A673 (cell line): ENCODE data around the gene C16orf74. TPM values are rescaled to one million over a fixed set of nuclear protein-coding genes. Genes with fewer than 3 reads are reported as not detected.

Experiments
- BruUV-seq: library from RNA; stranded (reverse); fragments of 400-500 nt; replicated peaks from 2 replicates; lab custom pipeline; 2021; lab: Mats Ljungman, UMichigan
- CTCF ChIA-PET: fragments of 300-600 bp; sonication (Branson Sonifier 250); formaldehyde crosslinking; loops from one replicate; lab custom pipeline; 2022; ENCODE audit warnings: antibody characterized with exemption; lab: Charles Lee
- POLR2A ChIA-PET: fragments of 300-600 bp; sonication (Branson Sonifier 250); formaldehyde crosslinking; loops from one replicate; lab custom pipeline; 2022; ENCODE audit warnings: antibody characterized with exemption; ENCODE audit not compliant: low non-redundant PET; lab: Charles Lee
- DNase-seq: peaks from one replicate; pipeline ENCODE4 v3.0.0-alpha.2; 2015; ENCODE audit warnings: low spot score
- H3K27ac ChIP-seq: fragments of 200-600 bp; sonication (generic); 2 replicates; pipeline ENCODE4 v1.5.1; 2016; ENCODE audit warnings: mixed run types, low read depth, mild to moderate bottlenecking, mixed read lengths, antibody characterized with exemption, low read length; ENCODE audit not compliant: poor library complexity, severe bottlenecking
- H3K27me3 ChIP-seq: fragments of 200-600 bp; sonication (generic); replicated peaks from 2 replicates; pipeline ENCODE4 v1.6.1; 2017; ENCODE audit warnings: mixed run types, low read depth, mild to moderate bottlenecking, mixed read lengths, antibody characterized with exemption, low read length; ENCODE audit not compliant: insufficient read depth, poor library complexity
- H3K36me3 ChIP-seq: fragments of 200-600 bp; sonication (generic); 2 replicates; pipeline ENCODE4 v1.6.1; 2016; ENCODE audit warnings: mixed run types, mild to moderate bottlenecking, mixed read lengths, antibody characterized with exemption, low read length; ENCODE audit not compliant: insufficient read depth, poor library complexity, severe bottlenecking
- H3K4me1 ChIP-seq: fragments of 200-600 bp; sonication (generic); 2 replicates; pipeline ENCODE4 v1.6.1; 2017; ENCODE audit warnings: mixed run types, mild to moderate bottlenecking, mixed read lengths, antibody characterized with exemption, low read length; ENCODE audit not compliant: insufficient read depth, poor library complexity, severe bottlenecking
- H3K4me3 ChIP-seq: fragments of 200-600 bp; sonication (generic); 2 replicates; pipeline ENCODE4 v1.5.1; 2016; ENCODE audit warnings: low read depth, mixed run types, mild to moderate bottlenecking, mixed read lengths, low read length; ENCODE audit not compliant: poor library complexity, severe bottlenecking
- H3K9me3 ChIP-seq: fragments of 200-600 bp; sonication (generic); 2 replicates; pipeline ENCODE4 v1.6.1; 2016; ENCODE audit warnings: mixed run types, low read depth, mild to moderate bottlenecking, mixed read lengths, antibody characterized with exemption, low read length; ENCODE audit not compliant: poor library complexity, severe bottlenecking
- EZH2 ChIP-seq: fragments of 200-600 bp; sonication (generic); IDR thresholded peaks from 2 replicates; pipeline ENCODE4 v1.6.1; 2017; ENCODE audit warnings: borderline replicate concordance, low read depth, mild to moderate bottlenecking, mixed read lengths, antibody characterized with exemption, low read length; ENCODE audit not compliant: poor library complexity, severe bottlenecking
- intact Hi-C: fragments of 100-400 bp; cut with micrococcal nuclease; formaldehyde crosslinking; loops from one replicate; pipeline ENCODE4 v1.10.0; 2022; ENCODE audit not compliant: unreplicated experiment
- microRNA-seq: library from miRNA; unstranded; fragments of <30 nt; microRNA quantifications from one replicate; pipeline ENCODE4 v1.2.0, GENCODE V29; 2021
- total RNA-seq: library from RNA; stranded (reverse); gene quantifications from 2 replicates; pipeline ENCODE4 v1.2.3, GENCODE V29; 2021
- TF ChIP-seq, protein P1 (sequence below): fragments of 300-800, 200-600 bp; sonication (generic); conservative IDR thresholded peaks from 2 replicates; pipeline ENCODE4 v1.5.1; 2017; ENCODE audit warnings: low read depth, mild to moderate bottlenecking, antibody characterized with exemption, low read length, moderate library complexity, mixed read lengths

C16orf74 gene
- total RNA-seq, 1 experiment from 2014 or later, result 3.8 TPM

DNA sequence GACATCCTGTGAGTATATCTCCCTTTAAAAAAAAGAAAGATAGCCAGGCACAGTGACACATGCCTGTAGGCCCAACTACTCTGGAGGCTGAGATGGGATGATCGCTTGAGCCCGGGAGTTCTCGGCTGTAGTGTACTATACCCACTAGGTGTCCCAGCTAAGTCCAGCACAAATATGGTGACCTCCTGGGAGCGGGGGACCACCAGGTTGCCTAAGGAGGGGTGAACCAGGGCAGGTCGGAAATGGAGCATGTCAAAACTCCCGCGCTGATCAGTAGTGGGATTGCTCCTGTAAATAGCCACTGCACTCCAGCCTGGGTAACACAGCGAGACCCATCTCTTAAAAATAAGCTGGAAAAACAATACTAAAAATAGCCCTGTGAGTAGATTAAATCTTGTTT lies 91.6 kb downstream of the C16orf74 start:
- no peak for DNase-seq

DNA sequence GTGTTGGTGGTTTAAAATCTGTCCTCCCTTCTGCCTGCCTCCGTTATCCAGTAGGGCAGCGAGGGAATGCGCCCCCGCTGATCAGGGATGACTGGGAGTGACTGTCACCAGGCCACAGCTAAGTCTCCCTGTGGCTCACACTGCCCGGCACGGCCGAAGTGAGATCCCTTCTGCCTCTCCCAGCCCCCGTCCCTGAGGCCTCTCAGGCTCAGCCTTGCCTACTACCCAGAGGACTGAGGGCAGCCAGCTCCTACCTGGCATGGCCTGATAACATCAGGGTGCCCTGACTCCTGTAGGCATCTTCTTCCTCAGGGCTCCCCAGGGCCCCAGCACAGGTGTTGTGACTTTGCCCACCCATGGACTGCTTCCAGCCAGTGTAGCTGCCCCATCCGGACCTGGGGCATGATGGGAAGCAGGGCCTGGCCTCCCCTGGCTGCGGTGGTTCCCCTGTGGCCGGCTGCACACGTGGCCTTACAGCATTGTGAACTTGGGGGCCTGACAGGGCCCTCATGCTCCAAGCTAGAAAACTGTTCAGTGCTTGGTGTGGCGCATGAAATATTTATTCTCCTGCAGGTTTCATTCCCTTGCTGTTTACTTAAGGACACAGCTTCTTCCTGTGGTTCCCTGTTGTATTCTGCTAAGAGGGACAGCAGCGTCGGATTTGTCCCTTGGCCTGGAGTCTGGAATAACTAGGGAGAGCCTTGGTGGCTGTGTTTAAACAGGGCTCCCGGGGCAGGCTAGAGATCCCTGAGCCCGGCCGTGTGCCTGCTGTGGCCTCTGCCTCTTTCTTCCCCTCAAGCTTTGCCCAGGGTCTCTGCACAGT lies 92.2 kb downstream of the C16orf74 start:
- intact Hi-C loops, result loop anchor here (1.0 kb wide), 1 partner anchor 60 kb away; no protein-coding TSS in a partner anchor
- H3K36me3 ChIP-seq, result peaks cover 57% of the 10 kb centered on the region
- no TSS peak for BruUV-seq
- DNase-seq, result no peak
- no peak overlapping the region for H3K4me3 ChIP-seq
- no peaks in the 10 kb centered on the region for H3K9me3 ChIP-seq
- no peak for TF ChIP-seq EZH2
- TF ChIP-seq, protein P1, sequence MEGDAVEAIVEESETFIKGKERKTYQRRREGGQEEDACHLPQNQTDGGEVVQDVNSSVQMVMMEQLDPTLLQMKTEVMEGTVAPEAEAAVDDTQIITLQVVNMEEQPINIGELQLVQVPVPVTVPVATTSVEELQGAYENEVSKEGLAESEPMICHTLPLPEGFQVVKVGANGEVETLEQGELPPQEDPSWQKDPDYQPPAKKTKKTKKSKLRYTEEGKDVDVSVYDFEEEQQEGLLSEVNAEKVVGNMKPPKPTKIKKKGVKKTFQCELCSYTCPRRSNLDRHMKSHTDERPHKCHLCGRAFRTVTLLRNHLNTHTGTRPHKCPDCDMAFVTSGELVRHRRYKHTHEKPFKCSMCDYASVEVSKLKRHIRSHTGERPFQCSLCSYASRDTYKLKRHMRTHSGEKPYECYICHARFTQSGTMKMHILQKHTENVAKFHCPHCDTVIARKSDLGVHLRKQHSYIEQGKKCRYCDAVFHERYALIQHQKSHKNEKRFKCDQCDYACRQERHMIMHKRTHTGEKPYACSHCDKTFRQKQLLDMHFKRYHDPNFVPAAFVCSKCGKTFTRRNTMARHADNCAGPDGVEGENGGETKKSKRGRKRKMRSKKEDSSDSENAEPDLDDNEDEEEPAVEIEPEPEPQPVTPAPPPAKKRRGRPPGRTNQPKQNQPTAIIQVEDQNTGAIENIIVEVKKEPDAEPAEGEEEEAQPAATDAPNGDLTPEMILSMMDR, result no peak
- no peak overlapping the region for H3K27ac ChIP-seq
- no peaks in the 10 kb centered on the region for H3K27me3 ChIP-seq
- H3K4me1 ChIP-seq, result peaks cover 19% of the 10 kb centered on the region
- CTCF ChIA-PET, result no interaction called here
- POLR2A ChIA-PET, result no interaction called here

More for the DNA sequence above, 91.6 kb downstream of the C16orf74 start:
- Histone ChIP-seq H3K36me3 (peaks cover 63% of the 10 kb centered on the region), H3K4me1 (peaks cover 19% of the 10 kb centered on the region), H3K27ac (no peak overlapping the region), H3K27me3 (no peaks in the 10 kb centered on the region), H3K4me3 (no peak overlapping the region), H3K9me3 (no peaks in the 10 kb centered on the region)
- intact Hi-C loops, result loop anchor here (1.0 kb wide), 1 partner anchor 59 kb away; no protein-coding TSS in a partner anchor
- CTCF ChIA-PET, result no interaction called here
- POLR2A ChIA-PET, result no interaction called here
- no TSS peak for BruUV-seq
- TF ChIP-seq, protein P1, result no peak
- no peak for TF ChIP-seq EZH2

DNA sequence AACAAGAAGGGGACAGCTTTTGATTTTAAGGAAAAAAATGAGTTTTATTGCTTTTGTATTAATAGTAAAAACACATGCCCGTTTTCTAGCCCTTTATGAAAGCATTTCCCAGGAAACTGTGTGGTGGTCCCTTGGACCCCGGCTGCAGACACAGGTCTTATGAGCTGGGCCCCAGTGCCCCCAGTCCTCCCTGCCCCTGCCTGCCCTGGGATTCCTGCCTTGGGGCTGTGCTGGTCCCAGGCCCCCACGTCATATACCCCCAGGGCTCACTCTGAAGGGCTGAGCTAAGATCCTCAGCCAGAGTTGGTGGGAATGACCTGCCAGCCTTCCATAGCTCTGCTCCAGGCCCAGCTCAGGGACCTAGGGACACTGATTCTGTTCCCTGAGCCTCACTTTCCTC lies 92.9 kb downstream of the C16orf74 start:
- Histone ChIP-seq H3K9me3 (no peaks in the 10 kb centered on the region), H3K4me3 (no peak overlapping the region), H3K27me3 (no peaks in the 10 kb centered on the region), H3K27ac (no peak overlapping the region), H3K36me3 (peaks cover 52% of the 10 kb centered on the region), H3K4me1 (peaks cover 25% of the 10 kb centered on the region)
- no peak for TF ChIP-seq EZH2
- TF ChIP-seq, protein P1, result no peak
- intact Hi-C loops, result no loop called here
- ChIA-PET CTCF (no interaction called here), POLR2A (no interaction called here)
- no TSS peak for BruUV-seq
- DNase-seq, result no peak

Small RNA genes lying within 50 kb of the gene (microRNA-seq; reads per million reads assigned to microRNA genes)
- gene MIR1910, result 4.3 reads per million, percentile 13 among the genes with 10 or more reads in this experiment

Other genes with a start within 250 kb of the C16orf74 start
- gene GSE1, start 137.8 kb downstream of the C16orf74 start, total RNA-seq, result 64.2 and 72.4 TPM in 2 replicates
- gene GINS2, start 62.1 kb downstream of the C16orf74 start, total RNA-seq, result 70.5 and 71.9 TPM in 2 replicates
- gene EMC8, start 48.4 kb upstream of the C16orf74 start, total RNA-seq, result 53.1 and 62.7 TPM in 2 replicates
- 554 and 575 TPM in 2 replicates for gene COX4I1, start 48.6 kb upstream of the C16orf74 start, total RNA-seq
- 0.19 TPM in 1 of 2 replicates, not detected in the other for gene IRF8, start 148.1 kb upstream of the C16orf74 start, total RNA-seq